Gastrocnemius medialis (tissue), 4 donors: ENCODE data around the gene DNAJB11. TPM values are rescaled to one million over a fixed set of nuclear protein-coding genes. Genes with fewer than 3 reads are reported as not detected.

ENCODE experiments used
- ATAC-seq, 2 donors: fragments of 150-250 bp; one replicate each; pipeline ENCODE4 v1.9.1; 2016
- DNase-seq, 2 donors: peaks; one replicate each; pipeline ENCODE4 v3.0.0-alpha.2; 2019
- H3K27ac ChIP-seq, 4 donors: fragments of 200-600 bp; sonication (generic); 1 replicate in 1 of 4; 2 replicates in 3 of 4; pipeline ENCODE4 v1.5.1; 2016 to 2018; ENCODE audit warnings: mild to moderate bottlenecking in 2 of 4, moderate library complexity in 1 of 4
- H3K27me3 ChIP-seq, 3 donors: fragments of 200-600 bp; sonication (generic) in 2 of 3; 1 replicate in 1 of 3; 2 replicates in 2 of 3; pipeline versions ENCODE4 v1.5.1 to v1.6.0; 2016 to 2019; ENCODE audit warnings: mild to moderate bottlenecking in 1 of 3, moderate library complexity in 1 of 3
- H3K36me3 ChIP-seq, 2 donors: fragments of 200-600 bp; sonication (generic) in 1 of 2; one replicate each; pipeline ENCODE4 v1.5.1; 2017 to 2018
- H3K4me1 ChIP-seq, 2 donors: fragments of 200-600 bp; sonication (generic) in 1 of 2; one replicate each; pipeline ENCODE4 v1.5.1; 2016 to 2017; ENCODE audit warnings: mild to moderate bottlenecking in 2 of 2
- H3K4me3 ChIP-seq, 4 donors: fragments of 200-600 bp; sonication (generic) in 3 of 4; 1 replicate in 1 of 4; 2 replicates in 3 of 4; pipeline ENCODE4 v1.5.1; 2016 to 2019; ENCODE audit warnings: mild to moderate bottlenecking in 2 of 4
- H3K9me3 ChIP-seq, 3 donors: fragments of 200-600 bp; sonication (generic) in 2 of 3; 1 replicate in 1 of 3; 2 replicates in 2 of 3; pipeline ENCODE4 v1.5.1; 2016 to 2019
- CTCF ChIP-seq, 5 experiments: fragments of 450-650 bp in 3 of 5; fragments of 200-600 bp in 2 of 5; sonication (generic) in 2 of 5; IDR thresholded peaks in 4 of 5; conservative IDR thresholded peaks in 1 of 5; 1 replicate in 4 of 5; 2 replicates in 1 of 5; pipeline ENCODE4 v1.5.1; 2016 to 2019; ENCODE audit warnings: antibody characterized with exemption in 5 of 5, mild to moderate bottlenecking in 3 of 5, moderate library complexity in 3 of 5
- POLR2A ChIP-seq, 2 donors: fragments of 450-650 bp; IDR thresholded peaks; one replicate each; pipeline ENCODE4 v1.6.1; 2017; ENCODE audit warnings: antibody characterized with exemption in 2 of 2, mild to moderate bottlenecking in 2 of 2, moderate library complexity in 2 of 2
- in situ Hi-C, 4 donors: fragments of 200-750 bp; cut with MboI; loops; one replicate each; pipeline versions ENCODE4 v1.15.0 to v1.8.0; 2017; ENCODE audit warnings: low sequenced_read_pairs in 4 of 4
- intact Hi-C: fragments of 100-400 bp; cut with DNase I; formaldehyde crosslinking; loops from one replicate; pipeline ENCODE4 v1.15.1; 2023; ENCODE audit warnings: low total_unique reads
- total RNA-seq, 4 donors: library from RNA; depleted of rRNA; stranded (reverse); fragments of >200 nt; gene quantifications; one replicate each; pipeline versions ENCODE4 v1.1.0 to v1.2.3, GENCODE V29; 2016

Gene DNAJB11
- total RNA-seq, 4 donors from 2014 or later: 15.1 to 24.7 (median 23.0) TPM

DNA sequence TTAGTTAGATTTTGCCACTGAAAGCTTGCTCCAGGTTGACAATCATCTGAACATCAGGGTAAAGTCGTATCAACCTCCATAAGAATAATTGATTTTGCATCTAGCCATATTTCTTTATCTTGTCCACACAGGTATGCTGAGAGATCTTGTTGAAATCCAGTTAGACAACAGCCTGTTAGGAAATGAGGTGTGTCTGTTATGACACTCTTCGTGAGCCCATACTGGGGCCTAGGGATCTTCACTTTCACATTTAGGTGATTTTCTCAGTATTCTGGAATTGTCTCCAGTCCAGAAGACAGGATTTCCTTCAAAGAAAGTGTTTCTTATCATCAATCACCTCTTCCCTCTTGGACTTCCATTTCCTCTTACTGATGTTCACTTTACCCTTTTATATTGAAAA is 18.1 kb downstream of the DNAJB11 start:
- Histone ChIP-seq H3K36me3 (peaks cover 0 to 25% of the 10 kb centered on the region in 2 donors), H3K27ac (no peak overlapping the region), H3K4me3 (no peak overlapping the region), H3K4me1 (no peaks in the 10 kb centered on the region), H3K9me3 (no peaks in the 10 kb centered on the region), H3K27me3 (no peaks in the 10 kb centered on the region)
- in situ Hi-C loops: no loop called here
- TF ChIP-seq CTCF (IDR thresholded peaks at IDR 0.05 in 4 of 5, conservative IDR thresholded peaks at IDR 0.05 in 1 of 5): no peak
- TF ChIP-seq POLR2A (IDR thresholded peaks at IDR 0.05): no peak
- DNase-seq (no peak), ATAC-seq (no peak)
- intact Hi-C loops: no loop called here

DNA sequence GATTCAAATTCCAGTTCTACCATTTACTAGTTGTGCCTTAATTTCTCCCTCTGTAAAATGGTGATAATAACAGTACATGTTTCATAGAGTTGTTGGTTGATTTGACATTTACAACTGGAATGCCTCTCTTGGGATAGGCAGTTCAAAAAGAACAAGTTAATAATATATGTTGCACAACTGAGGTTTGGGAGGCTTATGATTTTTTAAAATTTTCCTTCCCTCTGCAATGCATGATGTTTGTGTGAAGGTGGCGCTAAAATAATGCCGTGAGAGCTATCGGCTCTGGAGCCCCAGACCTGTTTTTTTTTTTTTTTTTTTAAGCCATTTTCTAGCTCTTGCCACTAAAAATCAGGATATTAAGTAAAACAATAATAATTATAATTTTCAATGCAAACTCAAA is 18.6 kb downstream of the DNAJB11 start:
- H3K36me3 ChIP-seq: peaks cover 0 to 20% of the 10 kb centered on the region in 2 donors
- TF ChIP-seq CTCF (IDR thresholded peaks at IDR 0.05 in 4 of 5, conservative IDR thresholded peaks at IDR 0.05 in 1 of 5) (no peak), POLR2A (IDR thresholded peaks at IDR 0.05) (no peak)
- no peaks in the 10 kb centered on the region for H3K9me3 ChIP-seq
- ATAC-seq: no peak
- H3K27me3 ChIP-seq: no peaks in the 10 kb centered on the region
- no peak overlapping the region for H3K27ac ChIP-seq
- no peak overlapping the region for H3K4me3 ChIP-seq
- DNase-seq: no peak
- in situ Hi-C loops: no loop called here
- no peaks in the 10 kb centered on the region for H3K4me1 ChIP-seq
- intact Hi-C loops: no loop called here

- no peak for ATAC-seq
- Histone ChIP-seq H3K27ac (no peak overlapping the region), H3K36me3 (peaks cover 0 to 11% of the 10 kb centered on the region in 2 donors), H3K4me1 (no peaks in the 10 kb centered on the region), H3K9me3 (no peaks in the 10 kb centered on the region), H3K27me3 (no peaks in the 10 kb centered on the region), H3K4me3 (no peak overlapping the region)
- in situ Hi-C loops (no loop called here), intact Hi-C loops (no loop called here)
- no peak for DNase-seq
- TF ChIP-seq CTCF (IDR thresholded peaks at IDR 0.05 in 4 of 5, conservative IDR thresholded peaks at IDR 0.05 in 1 of 5): no peak
- TF ChIP-seq POLR2A (IDR thresholded peaks at IDR 0.05): no peak
These were observed 19.5 kb downstream of the DNAJB11 start for GRCh38 chr3:186589856-186590579.

- in situ Hi-C loops: no loop called here
These were observed 20.2 kb downstream of the DNAJB11 start for GRCh38 chr3:186590580-186591295.

More at GRCh38 chr3:186590580-186591295, 20.2 kb downstream of the DNAJB11 start:
- no peak for ATAC-seq
- Histone ChIP-seq H3K4me1 (no peaks in the 10 kb centered on the region), H3K27me3 (no peaks in the 10 kb centered on the region), H3K27ac (no peak overlapping the region), H3K36me3 (peaks cover 0 to 4% of the 10 kb centered on the region in 2 donors), H3K4me3 (no peak overlapping the region), H3K9me3 (no peaks in the 10 kb centered on the region)
- no peak for DNase-seq
- no peak for TF ChIP-seq POLR2A (IDR thresholded peaks at IDR 0.05)
- no peak for TF ChIP-seq CTCF (IDR thresholded peaks at IDR 0.05 in 4 of 5, conservative IDR thresholded peaks at IDR 0.05 in 1 of 5)
- intact Hi-C loops: no loop called here
